Smooth muscle cell (in vitro differentiated cells): Measurements from ENCODE around the gene HLA-F. TPM values are rescaled to one million over a fixed set of nuclear protein-coding genes. Genes with fewer than 3 reads are reported as not detected.

Source experiments
- DNase-seq: peaks from one replicate; lab custom pipeline; 2025; ENCODE audit not compliant: unreplicated experiment; lab: John Stamatoyannopoulos, UW
- H2AFZ ChIP-seq: fragments of 200-600 bp; sonication (generic); 2 replicates; pipeline ENCODE4 v1.6.0; 2016; ENCODE audit warnings: antibody characterized with exemption, low read depth, mild to moderate bottlenecking
- H3F3A ChIP-seq: fragments of 200-600 bp; sonication (generic); 2 replicates; pipeline ENCODE4 v1.6.0; 2017; ENCODE audit warnings: antibody characterized with exemption, low read depth
- H3K27ac ChIP-seq: fragments of 200-600 bp; sonication (generic); 2 replicates; pipeline ENCODE4 v1.5.1; 2016; ENCODE audit warnings: low read depth, mild to moderate bottlenecking
- H3K27me3 ChIP-seq: fragments of 200-600 bp; sonication (generic); 2 replicates; pipeline ENCODE4 v1.6.1; 2016; ENCODE audit warnings: low read depth, mild to moderate bottlenecking
- H3K36me3 ChIP-seq: fragments of 200-600 bp; sonication (generic); 2 replicates; pipeline ENCODE4 v1.5.1; 2016; ENCODE audit warnings: low read depth
- H3K4me1 ChIP-seq: fragments of 200-600 bp; sonication (generic); 2 replicates; pipeline ENCODE4 v1.5.1; 2016; ENCODE audit warnings: low read depth
- H3K4me2 ChIP-seq: fragments of 200-600 bp; sonication (generic); 2 replicates; pipeline ENCODE4 v1.6.0; 2016; ENCODE audit warnings: mild to moderate bottlenecking
- H3K4me3 ChIP-seq: fragments of 200-600 bp; sonication (generic); 2 replicates; pipeline ENCODE4 v1.5.1; 2016; ENCODE audit warnings: mild to moderate bottlenecking
- H3K79me2 ChIP-seq: fragments of 200-600 bp; sonication (generic); 2 replicates; pipeline ENCODE4 v1.6.0; 2016; ENCODE audit warnings: low read depth, mild to moderate bottlenecking
- H3K9ac ChIP-seq: fragments of 200-600 bp; sonication (generic); 2 replicates; pipeline ENCODE4 v1.6.0; 2016; ENCODE audit warnings: low read depth
- H3K9me3 ChIP-seq: fragments of 200-600 bp; sonication (generic); replicated peaks from 2 replicates; pipeline ENCODE4 v1.5.1; 2016; ENCODE audit warnings: low read depth
- H4K20me1 ChIP-seq: fragments of 200-600 bp; sonication (generic); 2 replicates; pipeline ENCODE4 v1.6.0; 2016; ENCODE audit warnings: low read depth
- WGBS: methylation state at CpG from one replicate; pipeline ENCODE4 v1.1.7; 2016; ENCODE audit warnings: low lambda C conversion rate; 5-methylcytosine and 5-hydroxymethylcytosine counted together
- polyA plus RNA-seq: library from polyadenylated mRNA; unstranded; fragments of >200 nt; fragmentation: Nextera tagmentation; extraction: Ambion mirVana; gene quantifications from 2 replicates; pipeline ENCODE4 v1.2.1, GENCODE V29; 2016
- total RNA-seq: library from RNA; depleted of rRNA; stranded (reverse); fragments of >200 nt; gene quantifications from 2 replicates; pipeline ENCODE4 v1.2.3, GENCODE V29; 2014
- TF ChIP-seq, protein P1 (sequence below): fragments of 200-600 bp; sonication (generic); IDR thresholded peaks from 2 replicates; pipeline ENCODE4 v1.5.1; 2017; ENCODE audit warnings: borderline replicate concordance, mild to moderate bottlenecking, antibody characterized with exemption; ENCODE audit not compliant: insufficient read depth, poor library complexity, severe bottlenecking

HLA-F gene
- total and polyA plus RNA-seq, 2 experiments from 2014 or later: 5.6 to 6.9 TPM

- no peaks in the 10 kb centered on the region for H3F3A ChIP-seq
- H4K20me1 ChIP-seq: no peaks in the 10 kb centered on the region
- no peak overlapping the region for H3K9ac ChIP-seq
- H3K4me1 ChIP-seq: no peaks in the 10 kb centered on the region
- H3K27ac ChIP-seq: no peak overlapping the region
- H3K27me3 ChIP-seq: peaks cover 3% of the 10 kb centered on the region
- TF ChIP-seq, protein P1, sequence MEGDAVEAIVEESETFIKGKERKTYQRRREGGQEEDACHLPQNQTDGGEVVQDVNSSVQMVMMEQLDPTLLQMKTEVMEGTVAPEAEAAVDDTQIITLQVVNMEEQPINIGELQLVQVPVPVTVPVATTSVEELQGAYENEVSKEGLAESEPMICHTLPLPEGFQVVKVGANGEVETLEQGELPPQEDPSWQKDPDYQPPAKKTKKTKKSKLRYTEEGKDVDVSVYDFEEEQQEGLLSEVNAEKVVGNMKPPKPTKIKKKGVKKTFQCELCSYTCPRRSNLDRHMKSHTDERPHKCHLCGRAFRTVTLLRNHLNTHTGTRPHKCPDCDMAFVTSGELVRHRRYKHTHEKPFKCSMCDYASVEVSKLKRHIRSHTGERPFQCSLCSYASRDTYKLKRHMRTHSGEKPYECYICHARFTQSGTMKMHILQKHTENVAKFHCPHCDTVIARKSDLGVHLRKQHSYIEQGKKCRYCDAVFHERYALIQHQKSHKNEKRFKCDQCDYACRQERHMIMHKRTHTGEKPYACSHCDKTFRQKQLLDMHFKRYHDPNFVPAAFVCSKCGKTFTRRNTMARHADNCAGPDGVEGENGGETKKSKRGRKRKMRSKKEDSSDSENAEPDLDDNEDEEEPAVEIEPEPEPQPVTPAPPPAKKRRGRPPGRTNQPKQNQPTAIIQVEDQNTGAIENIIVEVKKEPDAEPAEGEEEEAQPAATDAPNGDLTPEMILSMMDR: no peak
- no peak overlapping the region for H3K4me2 ChIP-seq
- WGBS: 80% methylated on average over 4 of the region's 4 CpGs
- H3K4me3 ChIP-seq: no peak overlapping the region
- H3K36me3 ChIP-seq: no peaks in the 10 kb centered on the region
- no peak for DNase-seq
- H3K79me2 ChIP-seq: no peaks in the 10 kb centered on the region
- no peak overlapping the region for H2AFZ ChIP-seq
- no peaks in the 10 kb centered on the region for H3K9me3 ChIP-seq
Observed at GRCh38 chr6:29739136-29739881, 16.1 kb downstream of the HLA-F start.

- no peaks in the 10 kb centered on the region for H3K79me2 ChIP-seq
- H3K27ac ChIP-seq: no peak overlapping the region
- H3K9me3 ChIP-seq: no peaks in the 10 kb centered on the region
- peaks cover 3% of the 10 kb centered on the region for H3K27me3 ChIP-seq
- no peak overlapping the region for H3K4me3 ChIP-seq
- TF ChIP-seq, protein P1: no peak
- no peak overlapping the region for H2AFZ ChIP-seq
- no peak overlapping the region for H3K4me2 ChIP-seq
- 94% methylated on average over 1 of the region's 1 CpG for WGBS
- H3K4me1 ChIP-seq: no peaks in the 10 kb centered on the region
- no peaks in the 10 kb centered on the region for H4K20me1 ChIP-seq
- no peaks in the 10 kb centered on the region for H3K36me3 ChIP-seq
- no peaks in the 10 kb centered on the region for H3F3A ChIP-seq
- H3K9ac ChIP-seq: no peak overlapping the region
- DNase-seq: no peak
Observed at GRCh38 chr6:29739882-29740261, 16.6 kb downstream of the HLA-F start.

DNA sequence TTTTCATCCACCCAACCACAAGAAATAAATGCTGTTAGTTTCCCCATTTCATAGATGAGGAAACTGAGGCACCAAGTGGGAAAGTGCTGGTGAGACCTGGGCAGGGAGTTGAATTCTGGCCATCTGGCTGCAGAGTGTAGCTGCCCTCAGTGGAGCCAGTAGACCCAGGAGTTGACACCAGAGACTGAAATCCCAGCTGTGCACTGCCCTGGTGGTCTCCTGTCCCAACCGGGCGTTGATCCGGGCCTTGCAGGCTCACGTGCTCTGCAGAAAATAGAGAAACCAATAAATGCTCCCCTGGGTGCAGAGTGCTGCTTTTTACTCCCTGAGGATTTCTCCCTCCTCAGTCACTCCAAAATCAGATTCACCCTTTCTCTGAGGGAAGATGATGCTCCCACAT is 18.4 kb downstream of the HLA-F start:
- TF ChIP-seq, protein P1: no peak
- Histone ChIP-seq H3K79me2 (no peaks in the 10 kb centered on the region), H2AFZ (no peak overlapping the region), H3K4me2 (no peak overlapping the region), H3K4me3 (no peak overlapping the region), H3K4me1 (no peaks in the 10 kb centered on the region), H3F3A (no peaks in the 10 kb centered on the region), H3K9ac (no peak overlapping the region), H3K27me3 (peaks cover 5% of the 10 kb centered on the region), H3K36me3 (no peaks in the 10 kb centered on the region), H4K20me1 (no peaks in the 10 kb centered on the region), H3K9me3 (no peaks in the 10 kb centered on the region), H3K27ac (no peak overlapping the region)
- 84% methylated on average over 4 of the region's 4 CpGs for WGBS
- no peak for DNase-seq

- Histone ChIP-seq H3K79me2 (no peaks in the 10 kb centered on the region), H2AFZ (no peak overlapping the region), H3K4me2 (no peak overlapping the region), H3K9ac (no peak overlapping the region), H3K9me3 (no peaks in the 10 kb centered on the region), H3K36me3 (no peaks in the 10 kb centered on the region), H3F3A (no peaks in the 10 kb centered on the region), H3K4me1 (no peaks in the 10 kb centered on the region), H3K27me3 (peaks cover 9% of the 10 kb centered on the region), H4K20me1 (no peaks in the 10 kb centered on the region), H3K4me3 (no peak overlapping the region), H3K27ac (no peak overlapping the region)
- WGBS: 83% methylated on average over 4 of the region's 4 CpGs
- no peak for DNase-seq
- TF ChIP-seq, protein P1: no peak
Observed at GRCh38 chr6:29742127-29742526, 18.9 kb downstream of the HLA-F start.
